K562 (cell line): ENCODE data around the gene SLC35E2B. TPM values are rescaled to one million over a fixed set of nuclear protein-coding genes. Genes with fewer than 3 reads are reported as not detected.
"Not testable (repeated sequence)": the region's sequence is repeated elsewhere in the genome, so short reads cannot be mapped to it uniquely, and the experiment has no call there.

Experiments
- ATAC-seq: fragments of 200-7000 bp; cut with Tn5 transposase; 3 replicates; pipeline ENCODE4 v1.9.1; 2020; ENCODE audit warnings: moderate library complexity
- BruUV-seq: library from RNA; stranded (reverse); fragments of 400-500 nt; replicated peaks from 2 replicates; lab custom pipeline; 2021; lab: Mats Ljungman, UMichigan
- CTCF ChIA-PET: fragments of 300-600 bp; formaldehyde crosslinking; extraction: SDS; loops from one replicate; lab custom pipeline; 2021; ENCODE audit warnings: low intra/inter-chr PET ratio; lab: Yijun Ruan, JAX
- POLR2A ChIA-PET: fragments of 300-600, 350-650 bp; sonication (Branson Sonifier 250); formaldehyde crosslinking; extraction: SDS; loops from one replicate; lab custom pipeline; 2021; ENCODE audit warnings: antibody characterized with exemption, inconsistent platforms; lab: Yijun Ruan, JAX
- DNase-seq, 4 experiments: peaks; one replicate each; pipeline versions ENCODE4 v3.0.0 to v3.0.0-alpha.2; 2011 to 2018; ENCODE audit warnings: low spot score in 3 of 4, mixed read lengths in 3 of 4; ENCODE audit errors: extremely low read depth in 1 of 4
- FAIRE-seq: peaks from 2 replicates; lab custom pipeline; 2011; peaks lifted over from hg19 to GRCh38; lab: Jason Lieb, UNC
- H2AFZ ChIP-seq: 2 replicates; pipeline ENCODE4 v1.6.0; 2011; ENCODE audit warnings: low read depth, low read length, control low read depth, inconsistent platforms
- H3K27ac ChIP-seq: fragments of 200-600 bp; 3 replicates; pipeline ENCODE4 v1.8.0; 2011; ENCODE audit warnings: low read depth, mild to moderate bottlenecking, control low read depth, inconsistent platforms, low read length, moderate library complexity, mixed read lengths; ENCODE audit errors: extremely low read depth
- H3K27me3 ChIP-seq, 2 experiments: fragments of 300-600 bp in 1 of 2; 2 replicates in 1 of 2; 3 replicates in 1 of 2; pipeline versions ENCODE4 v1.6.0 to v1.8.0; 2011; ENCODE audit warnings: inconsistent platforms in 2 of 2, low read length in 2 of 2, mild to moderate bottlenecking in 1 of 2, mixed read lengths in 1 of 2, moderate library complexity in 1 of 2; ENCODE audit not compliant: control insufficient read depth in 2 of 2, insufficient read depth in 2 of 2
- H3K36me3 ChIP-seq: fragments of 300-600 bp; 3 replicates; pipeline ENCODE4 v1.8.0; 2011; ENCODE audit warnings: mild to moderate bottlenecking, low read length, inconsistent platforms; ENCODE audit not compliant: control insufficient read depth, insufficient read depth
- H3K4me1 ChIP-seq, 2 experiments: fragments of 200-600 bp in 1 of 2; replicated peaks in 1 of 2; 2 replicates in 1 of 2; 3 replicates in 1 of 2; pipeline versions ENCODE4 v1.5.1 to v1.8.0; 2011; ENCODE audit warnings: inconsistent platforms in 2 of 2, low read length in 2 of 2, mild to moderate bottlenecking in 1 of 2, mixed read lengths in 1 of 2, moderate library complexity in 1 of 2; ENCODE audit not compliant: control insufficient read depth in 2 of 2, insufficient read depth in 2 of 2
- H3K4me2 ChIP-seq: 2 replicates; pipeline ENCODE4 v1.6.1; 2011; ENCODE audit warnings: low read length, control low read depth, inconsistent platforms, mixed read lengths; ENCODE audit not compliant: insufficient read depth
- H3K4me3 ChIP-seq: fragments of 200-600 bp; sonication (generic), shearing (Covaris generic); 2 replicates; pipeline ENCODE4 v1.5.1; 2016; ENCODE audit warnings: control low read depth, inconsistent platforms
- H3K79me2 ChIP-seq: fragments of 200-600 bp; 3 replicates; pipeline ENCODE4 v1.8.0; 2011; ENCODE audit warnings: low read length, inconsistent platforms; ENCODE audit not compliant: control insufficient read depth, insufficient read depth
- H3K9ac ChIP-seq, 2 experiments: 2 replicates each; pipeline versions ENCODE4 v1.6.0 to v1.6.1; 2011; ENCODE audit warnings: low read depth in 2 of 2, low read length in 2 of 2, control low read depth in 1 of 2, inconsistent platforms in 1 of 2, mild to moderate bottlenecking in 1 of 2, mixed read lengths in 1 of 2; ENCODE audit not compliant: insufficient read depth in 1 of 2
- H3K9me1 ChIP-seq: one replicate; pipeline ENCODE4 v1.6.0; 2011; ENCODE audit warnings: inconsistent platforms, mild to moderate bottlenecking, low read length, moderate library complexity; ENCODE audit not compliant: control insufficient read depth, insufficient read depth
- H3K9me3 ChIP-seq: replicated peaks from 2 replicates; pipeline ENCODE4 v1.5.1; 2011; ENCODE audit warnings: low read depth, low read length, inconsistent platforms; ENCODE audit not compliant: control insufficient read depth, insufficient read depth
- H4K20me1 ChIP-seq: replicated peaks from 2 replicates; pipeline ENCODE4 v1.6.1; 2011; ENCODE audit warnings: low read length, inconsistent platforms, mixed read lengths; ENCODE audit not compliant: control insufficient read depth, insufficient read depth
- CEBPG ChIP-seq, 3 experiments: fragments of 200-800 bp in 1 of 3; sonication (Bioruptor generic) in 1 of 3; sonication (generic) in 1 of 3; formaldehyde crosslinking in 1 of 3; IDR thresholded peaks in 2 of 3; conservative IDR thresholded peaks in 1 of 3; 2 replicates each; pipeline versions ENCODE4 v1.6.1 to v1.8.0; 2016 to 2022; ENCODE audit warnings: missing compliant biosample characterization in 2 of 3, missing genetic modification characterization in 2 of 3, mild to moderate bottlenecking in 1 of 3, missing genetic modification reagents in 1 of 3
- WGBS: fragments of 100-300 bp; shearing (Covaris generic); methylation state at CpG from one replicate; pipeline ENCODE4 v1.1.6; 2016; ENCODE audit warnings: low coverage, mixed read lengths; ENCODE audit not compliant: insufficient coverage; ENCODE audit errors: missing lambda C conversion rate; 5-methylcytosine and 5-hydroxymethylcytosine counted together
- in situ Hi-C: fragments of 300-500 bp; cut with MboI; formaldehyde crosslinking; loops from 4 replicates; pipeline ENCODE4 v1.15.0; 2018; ENCODE audit warnings: inconsistent platforms, mixed read lengths
- intact Hi-C: fragments of 100-400 bp; cut with micrococcal nuclease; formaldehyde crosslinking; loops from 2 replicates; pipeline ENCODE4 v1.14.2; 2022
- polyA plus RNA-seq, 8 experiments: library from polyadenylated mRNA; depleted of rRNA in 4 of 8; stranded (reverse) in 5 of 8; unstranded in 3 of 8; fragments of >200 nt; fragmentation: Nextera tagmentation in 2 of 8; fragmentation: Illumina TruSeq in 1 of 8; extraction: Ambion mirVana in 2 of 8; extraction: Trizol in 1 of 8; gene quantifications; 2 replicates each; pipeline versions ENCODE4 v1.2.1 to v1.2.3, GENCODE V29; 2011 to 2014; ENCODE audit warnings: inconsistent platforms in 1 of 8, missing spikeins in 1 of 8
- total RNA-seq, 7 experiments: library from RNA; depleted of rRNA in 6 of 7; stranded (reverse); fragments of >200 nt in 6 of 7; fragmentation: Illumina TruSeq in 2 of 7; extraction: Trizol in 2 of 7; gene quantifications; 2 replicates each; pipeline versions ENCODE4 v1.2.1 to v1.2.3, GENCODE V29; 2011 to 2021; ENCODE audit warnings: low replicate concordance in 1 of 7

The SLC35E2B gene
- total and polyA plus RNA-seq, 9 of the 15 experiments (the other 6 are each of a cell fraction or from before 2014, with no cell fraction given) = 4.7 to 44.6 (median 20.7) TPM

GRCh38 chr1:1728308-1729005 lies 35.9 kb upstream of the SLC35E2B start:
- peak overlapping the region; percentile 27; the same call in 1 of the 2 replicates for H3K4me2 ChIP-seq
- H3K79me2 ChIP-seq; H3K27me3 ChIP-seq; BruUV-seq; H3K9me3 ChIP-seq; H3K4me1 ChIP-seq; intact Hi-C loops; CTCF ChIA-PET; H3K27ac ChIP-seq; POLR2A ChIA-PET; TF ChIP-seq CEBPG (CRISPR knock-in tag; IDR thresholded peaks at IDR 0.05): not testable (repeated sequence)
- DNase-seq (peak in 2 of 4 experiments; percentile 19 to 50), FAIRE-seq (peak; percentile 6)
- peak in 1 of 2 experiments; percentile 33; a peak in 1 of 4 replicates for TF ChIP-seq CEBPG (tag; conservative IDR thresholded peaks at IDR 0.05 in 1 of 2, IDR thresholded peaks at IDR 0.05 in 1 of 2)
- TF ChIP-seq, all 486 proteins: peak for 1; not testable (repeated sequence) for 485
- 23% methylated on average over 7 of the region's 14 CpGs for WGBS
- in situ Hi-C loops, H4K20me1 ChIP-seq, H2AFZ ChIP-seq, H3K9ac ChIP-seq, H3K4me3 ChIP-seq, H3K9me1 ChIP-seq: not testable (repeated sequence)
- 0 out of 3 replicates have a peak, but pooled peaks have one; percentile 12 for ATAC-seq
- H3K36me3 ChIP-seq = peaks cover 16% of the 10 kb centered on the region; the same call in 1 of the 3 replicates

DNA sequence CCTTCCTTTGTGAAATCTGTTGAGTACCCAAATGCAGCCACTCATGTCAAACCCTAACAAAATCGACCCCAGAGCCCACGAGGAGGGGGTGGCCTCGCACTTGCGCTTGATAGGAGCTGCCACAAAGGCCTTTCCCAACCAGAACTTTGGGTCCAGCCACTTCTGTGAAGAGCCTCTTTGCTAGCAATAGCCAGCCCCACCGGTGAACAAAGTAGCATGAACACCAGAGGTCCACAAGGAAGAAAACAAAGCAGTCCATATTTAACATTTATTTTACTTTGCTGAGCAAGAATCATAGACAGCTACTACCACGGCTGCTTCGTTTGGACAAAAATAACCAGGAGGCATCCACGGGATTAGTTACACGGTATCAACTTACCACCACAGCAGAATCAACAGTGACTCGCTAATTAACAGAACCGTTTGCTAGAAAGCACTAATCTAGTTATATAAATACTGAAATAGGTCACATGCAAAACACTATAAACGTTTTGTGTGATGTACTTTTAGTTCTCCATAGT lies 34.6 kb upstream of the SLC35E2B start:
- H3K4me2 ChIP-seq, ATAC-seq, H3K9me1 ChIP-seq, H4K20me1 ChIP-seq, H3K27ac ChIP-seq, H3K79me2 ChIP-seq, H3K27me3 ChIP-seq, H3K36me3 ChIP-seq, H3K4me3 ChIP-seq, in situ Hi-C loops, FAIRE-seq, POLR2A ChIA-PET, DNase-seq, H2AFZ ChIP-seq, BruUV-seq, H3K9ac ChIP-seq, H3K4me1 ChIP-seq, intact Hi-C loops, H3K9me3 ChIP-seq, CTCF ChIA-PET: not testable (repeated sequence)
- 78% methylated on average over 10 of the region's 12 CpGs for WGBS
